GM10847 (cell line): ENCODE measurements around the gene FN3K.

Experiments used
- POLR2A ChIP-seq: IDR thresholded peaks from 2 replicates; pipeline ENCODE4 v1.6.1; 2011; ENCODE audit not compliant: insufficient read length; ENCODE audit errors: extremely low read depth

Gene FN3K

DNA sequence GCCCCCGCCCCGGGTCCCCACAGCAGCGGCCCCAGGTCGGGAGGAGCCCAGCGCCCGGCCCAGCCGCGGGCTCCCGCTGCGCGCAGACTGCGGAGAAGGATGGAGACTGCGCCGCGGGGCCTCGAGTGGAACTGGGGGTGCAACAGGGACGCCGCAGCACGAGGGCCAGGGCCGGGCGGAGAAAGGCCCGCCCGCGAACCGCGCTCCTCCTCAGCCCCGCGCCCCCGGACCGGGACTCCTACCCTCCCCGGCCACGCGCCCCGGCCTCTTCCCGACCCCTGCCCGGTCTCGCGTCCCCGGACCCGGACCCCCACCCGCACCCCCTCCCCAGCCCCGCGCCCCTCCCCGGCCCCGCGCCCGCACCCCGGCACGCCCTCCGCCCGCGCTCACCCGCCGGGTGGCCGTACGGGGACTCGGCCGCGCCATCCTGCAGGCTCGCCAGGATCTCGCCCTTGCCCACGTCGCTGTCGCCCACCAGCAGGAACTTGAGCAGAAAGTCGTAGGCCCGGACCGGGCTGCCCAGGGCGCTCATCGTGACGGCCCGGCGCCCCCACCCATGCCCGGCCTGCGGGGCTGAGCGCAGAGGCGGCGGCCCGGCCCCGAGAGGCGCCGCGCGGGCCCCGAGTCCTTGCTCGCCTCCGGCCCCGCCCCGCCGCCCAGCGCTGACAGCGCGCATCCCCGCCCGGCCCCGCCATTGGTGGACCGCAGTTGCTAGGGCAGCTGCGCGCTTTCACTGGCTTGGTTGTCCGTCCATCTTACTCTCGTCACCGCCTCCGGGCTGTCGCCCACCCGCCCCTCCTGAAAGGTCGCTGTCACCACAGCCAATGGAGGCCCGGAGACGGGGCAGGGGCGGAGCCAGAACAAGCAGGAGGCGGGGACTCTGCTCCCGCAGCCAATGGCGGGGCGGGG, 37.1 kb upstream of the FN3K start, which contains the start of gene RAB40B:
Gene RAB40B, minus strand, starts transcription at position 634 of the 909 bp plus-strand sequence. Its CDS starts 102 bp downstream, at position 532.
- peak; percentile 21 for TF ChIP-seq POLR2A

DNA sequence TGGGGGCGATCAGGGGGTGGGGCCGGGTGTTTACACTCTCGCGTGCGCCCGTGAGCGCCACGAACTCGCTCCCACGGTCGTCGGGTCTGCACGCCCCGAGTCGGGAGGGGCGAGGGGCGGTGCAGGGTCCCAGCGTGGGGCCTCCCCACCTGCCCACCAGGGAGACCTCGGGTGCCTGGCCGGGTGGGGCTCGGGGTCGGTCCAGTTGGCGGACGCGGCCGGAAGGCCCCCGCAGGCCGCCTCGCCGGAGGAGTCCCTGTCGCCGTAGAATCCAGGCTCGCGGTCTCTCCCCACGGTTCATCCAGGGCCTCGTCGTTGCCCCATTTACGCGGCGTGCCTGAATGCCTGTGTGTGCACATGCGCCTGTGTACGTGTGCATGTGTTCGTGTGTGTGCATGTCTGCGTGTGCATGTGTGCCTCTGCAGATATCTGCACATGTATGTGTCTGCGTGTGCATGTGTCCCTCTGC, 36.4 kb upstream of the FN3K start:
- TF ChIP-seq POLR2A, result no peak

- no peak for TF ChIP-seq POLR2A
These were observed 35.9 kb upstream of the FN3K start for GRCh38 chr17:82699551-82699950.

GRCh38 chr17:82702231-82702927, 33.0 kb upstream of the FN3K start:
- TF ChIP-seq POLR2A, result no peak

- no peak for TF ChIP-seq POLR2A
These were observed 32.2 kb upstream of the FN3K start for GRCh38 chr17:82703036-82703745.

- no peak for TF ChIP-seq POLR2A
These were observed 31.2 kb upstream of the FN3K start for GRCh38 chr17:82703935-82704865.

GRCh38 chr17:82704886-82705285, 30.5 kb upstream of the FN3K start:
- TF ChIP-seq POLR2A, result no peak

DNA sequence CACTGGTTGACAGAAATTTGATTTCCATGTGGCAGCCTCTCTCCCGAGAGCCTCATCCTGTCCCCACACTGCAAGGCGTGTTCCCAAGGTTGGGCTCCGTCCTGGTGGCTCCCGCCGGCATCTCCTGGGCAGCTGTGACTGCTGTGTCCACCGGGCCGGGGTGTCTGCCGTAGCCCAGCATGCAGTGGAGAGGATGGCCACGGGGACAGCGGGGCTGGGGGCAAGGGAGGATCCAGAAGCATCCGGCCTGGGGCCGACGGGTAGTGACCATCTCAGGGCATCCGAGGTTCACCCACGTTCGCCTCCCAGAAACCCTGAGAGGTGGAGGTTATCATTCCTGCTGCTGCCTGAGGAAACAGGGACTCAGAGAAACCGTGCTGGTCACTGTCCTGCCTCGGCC, 29.7 kb upstream of the FN3K start:
- TF ChIP-seq POLR2A, result no peak

GRCh38 chr17:82709024-82709675, 26.3 kb upstream of the FN3K start:
- no peak for TF ChIP-seq POLR2A

GRCh38 chr17:82709676-82710498, 25.5 kb upstream of the FN3K start:
- no peak for TF ChIP-seq POLR2A

- TF ChIP-seq POLR2A, result no peak
These were observed 24.7 kb upstream of the FN3K start for GRCh38 chr17:82710499-82711232.

- TF ChIP-seq POLR2A, result no peak
These were observed 22.2 kb upstream of the FN3K start for GRCh38 chr17:82713071-82713723.
